Upper lobe of left lung (tissue), 6 donors: Measurements from ENCODE around the gene CFAP58. TPM values are rescaled to one million over a fixed set of nuclear protein-coding genes. Genes with fewer than 3 reads are reported as not detected.

ENCODE experiments used
- ATAC-seq, 2 donors: fragments of 200-7000 bp; cut with Tn5 transposase; one replicate each; pipeline ENCODE4 v1.9.1; 2022; ENCODE audit warnings: mild to moderate bottlenecking in 2 of 2, moderate library complexity in 2 of 2; ENCODE audit not compliant: low FRiP score in 2 of 2
- DNase-seq, 2 donors: peaks; one replicate each; pipeline ENCODE4 v3.0.0-alpha.2; 2019 to 2020
- H3K27ac ChIP-seq, 4 donors: fragments of 200-600 bp; sonication (generic); one replicate each; pipeline ENCODE4 v1.5.1; 2016 to 2019
- H3K27me3 ChIP-seq, 4 donors: fragments of 200-600 bp; sonication (generic); one replicate each; pipeline ENCODE4 v1.5.1; 2017 to 2019
- H3K36me3 ChIP-seq, 4 donors: fragments of 200-600 bp; sonication (generic); one replicate each; pipeline ENCODE4 v1.5.1; 2016 to 2019
- H3K4me1 ChIP-seq, 4 donors: fragments of 200-600 bp; sonication (generic); one replicate each; pipeline ENCODE4 v1.5.1; 2018 to 2019
- H3K4me3 ChIP-seq, 4 donors: fragments of 200-600 bp; sonication (generic); one replicate each; pipeline ENCODE4 v1.5.1; 2017 to 2019; ENCODE audit warnings: mild to moderate bottlenecking in 2 of 4, moderate library complexity in 1 of 4
- H3K9me3 ChIP-seq, 4 donors: fragments of 200-600 bp; sonication (generic); one replicate each; pipeline ENCODE4 v1.5.1; 2018 to 2019
- CTCF ChIP-seq, 6 experiments: fragments of 450-650 bp in 4 of 6; fragments of 200-600 bp in 2 of 6; sonication (generic) in 2 of 6; IDR thresholded peaks; one replicate each; pipeline ENCODE4 v1.5.1; 2016 to 2019; ENCODE audit warnings: antibody characterized with exemption in 6 of 6
- EP300 ChIP-seq, 4 donors: sonication (generic); formaldehyde crosslinking; IDR thresholded peaks; one replicate each; pipeline ENCODE4 v1.5.1; 2017; ENCODE audit warnings: antibody characterized with exemption in 4 of 4, control low read depth in 2 of 4
- POLR2A ChIP-seq, 4 donors: fragments of 450-650 bp; IDR thresholded peaks; one replicate each; pipeline ENCODE4 v1.5.1; 2016 to 2017; ENCODE audit warnings: antibody characterized with exemption in 4 of 4, mild to moderate bottlenecking in 2 of 4
- POLR2AphosphoS5 ChIP-seq, 2 donors: sonication (generic); formaldehyde crosslinking; IDR thresholded peaks; one replicate each; pipeline ENCODE4 v1.5.1; 2017; ENCODE audit warnings: antibody characterized with exemption in 2 of 2
- WGBS, 2 donors: methylation state at CpG; one replicate each; pipeline ENCODE4 v1.1.5; 2017 to 2018; 5-methylcytosine and 5-hydroxymethylcytosine counted together
- total RNA-seq, 6 donors: library from RNA; depleted of rRNA in 4 of 6; stranded (reverse); fragments of >200 nt in 4 of 6; gene quantifications; one replicate each; pipeline versions ENCODE4 v1.1.0 to v1.2.1, GENCODE V29; 2016 to 2021
- donor health status: DM: no; HTN: no; CAD: no; lungs with moderate emphysema.
- donor health status: DM: no; HTN: yes; CAD: no; lungs with severe emphysema.

The CFAP58 gene
- total RNA-seq, 6 donors from 2014 or later: 0.14 to 11.0 (median 1.0) TPM

DNA sequence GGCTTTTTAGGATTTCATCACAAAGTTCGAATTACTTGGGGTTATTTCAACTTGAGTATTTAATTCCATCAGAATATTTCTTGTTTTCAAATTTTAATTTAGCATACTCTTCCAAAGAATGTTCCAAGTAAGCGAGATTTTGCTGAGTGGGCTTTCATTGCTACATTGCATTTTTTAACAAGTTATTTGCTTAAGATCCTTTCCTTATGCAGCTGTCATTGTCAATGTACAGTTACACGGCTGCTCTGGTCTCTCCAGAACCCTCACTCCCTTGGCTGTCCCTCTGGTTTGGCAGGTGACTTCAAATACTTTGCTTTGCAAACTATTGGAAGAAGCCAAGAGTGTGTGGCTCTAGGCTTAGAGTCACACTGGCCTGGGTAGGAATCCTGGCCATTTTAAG, 80.0 kb downstream of the CFAP58 start:
- DNase-seq (no peak), ATAC-seq (no peak)
- WGBS, 2 donors: 66 to 71% methylated on average over 3 of the region's 3 CpGs
- H3K9me3 ChIP-seq: no peaks in the 10 kb centered on the region
- H3K36me3 ChIP-seq: no peaks in the 10 kb centered on the region
- no peaks in the 10 kb centered on the region for H3K4me1 ChIP-seq
- H3K27me3 ChIP-seq: no peaks in the 10 kb centered on the region
- H3K27ac ChIP-seq: no peak overlapping the region
- H3K4me3 ChIP-seq: no peak overlapping the region
- no peak for TF ChIP-seq CTCF (IDR thresholded peaks at IDR 0.05)

DNA sequence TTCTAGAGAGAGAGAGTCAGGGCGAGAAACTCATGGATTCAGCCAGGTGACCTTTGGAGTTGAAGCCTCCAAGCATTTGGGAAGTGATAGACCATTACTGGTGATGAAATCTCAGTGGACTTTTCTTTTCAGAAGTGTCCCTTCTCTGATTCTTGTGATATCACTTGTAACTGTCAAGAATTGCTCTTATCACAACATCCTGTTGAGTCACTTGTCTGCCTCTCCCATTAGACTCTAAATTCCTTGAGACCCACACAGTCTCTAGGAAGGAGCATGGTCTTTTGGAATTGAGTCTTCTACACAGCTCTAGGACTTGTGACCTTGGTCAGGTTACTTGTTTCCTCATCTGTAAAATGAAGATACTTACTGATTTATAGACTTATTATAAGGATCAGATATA, 81.0 kb downstream of the CFAP58 start:
- DNase-seq (no peak), ATAC-seq (no peak)
- 79 to 100% methylated on average over 1 of the region's 1 CpG for WGBS, 2 donors
- H3K27me3 ChIP-seq: no peaks in the 10 kb centered on the region
- no peaks in the 10 kb centered on the region for H3K36me3 ChIP-seq
- H3K4me1 ChIP-seq: no peaks in the 10 kb centered on the region
- no peaks in the 10 kb centered on the region for H3K9me3 ChIP-seq
- no peak overlapping the region for H3K27ac ChIP-seq
- H3K4me3 ChIP-seq: no peak overlapping the region
- TF ChIP-seq POLR2A (IDR thresholded peaks at IDR 0.05) (no peak), POLR2AphosphoS5 (IDR thresholded peaks at IDR 0.05) (no peak), CTCF (IDR thresholded peaks at IDR 0.05) (no peak), EP300 (IDR thresholded peaks at IDR 0.05) (no peak)

DNA sequence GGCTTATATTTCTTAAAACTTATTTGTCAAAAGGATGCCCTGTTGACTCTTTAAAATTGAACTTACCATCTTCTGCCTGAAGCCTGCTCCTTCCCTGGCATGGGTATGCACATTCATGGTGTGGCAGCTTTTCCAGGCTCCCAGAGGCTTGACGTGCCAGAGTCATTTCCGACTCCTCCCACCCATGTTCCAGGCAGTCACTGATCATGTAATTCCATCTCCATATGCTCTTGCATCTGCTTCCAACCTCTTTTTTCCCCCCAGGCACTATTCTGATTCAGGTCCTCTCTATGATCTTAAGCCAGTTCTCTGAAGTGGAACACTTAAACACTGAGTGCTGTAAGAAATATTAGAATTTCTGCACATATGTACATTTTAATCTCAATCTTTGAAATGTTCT, 82.2 kb downstream of the CFAP58 start:
- WGBS, 2 donors: 54 to 66% methylated on average over 2 of the region's 2 CpGs
- H3K36me3 ChIP-seq: no peaks in the 10 kb centered on the region
- no peak overlapping the region for H3K4me3 ChIP-seq
- no peak overlapping the region for H3K27ac ChIP-seq
- H3K9me3 ChIP-seq: no peaks in the 10 kb centered on the region
- no peak for ATAC-seq
- no peaks in the 10 kb centered on the region for H3K27me3 ChIP-seq
- DNase-seq: no peak
- no peaks in the 10 kb centered on the region for H3K4me1 ChIP-seq
- TF ChIP-seq CTCF (IDR thresholded peaks at IDR 0.05): no peak
- no peak for TF ChIP-seq POLR2A (IDR thresholded peaks at IDR 0.05)
- TF ChIP-seq EP300 (IDR thresholded peaks at IDR 0.05): no peak
- TF ChIP-seq POLR2AphosphoS5 (IDR thresholded peaks at IDR 0.05): no peak

GRCh38 chr10:104437226-104437625, 83.6 kb downstream of the CFAP58 start:
- no peak overlapping the region for H3K27ac ChIP-seq
- TF ChIP-seq CTCF (IDR thresholded peaks at IDR 0.05) (no peak), EP300 (IDR thresholded peaks at IDR 0.05) (no peak), POLR2AphosphoS5 (IDR thresholded peaks at IDR 0.05) (no peak), POLR2A (IDR thresholded peaks at IDR 0.05) (no peak)
- no peaks in the 10 kb centered on the region for H3K9me3 ChIP-seq
- no peaks in the 10 kb centered on the region for H3K27me3 ChIP-seq
- no peaks in the 10 kb centered on the region for H3K4me1 ChIP-seq
- no peak overlapping the region for H3K4me3 ChIP-seq
- 72 to 74% methylated on average over 2 of the region's 2 CpGs for WGBS, 2 donors
- no peak for DNase-seq
- no peaks in the 10 kb centered on the region for H3K36me3 ChIP-seq
- no peak for ATAC-seq

GRCh38 chr10:104440221-104440620, 86.6 kb downstream of the CFAP58 start:
- no peaks in the 10 kb centered on the region for H3K27me3 ChIP-seq
- DNase-seq (no peak), ATAC-seq (no peak)
- no peak for TF ChIP-seq POLR2A (IDR thresholded peaks at IDR 0.05)
- TF ChIP-seq CTCF (IDR thresholded peaks at IDR 0.05): no peak
- TF ChIP-seq POLR2AphosphoS5 (IDR thresholded peaks at IDR 0.05): no peak
- no peak for TF ChIP-seq EP300 (IDR thresholded peaks at IDR 0.05)
- no peaks in the 10 kb centered on the region for H3K36me3 ChIP-seq
- H3K27ac ChIP-seq: no peak overlapping the region
- H3K4me1 ChIP-seq: no peaks in the 10 kb centered on the region
- H3K4me3 ChIP-seq: no peak overlapping the region
- H3K9me3 ChIP-seq: no peaks in the 10 kb centered on the region
- 92 to 95% methylated on average over 2 of the region's 2 CpGs for WGBS, 2 donors
